T-cell (primary cell): ENCODE measurements around the gene MAP3K14. TPM values are rescaled to one million over a fixed set of nuclear protein-coding genes. Genes with fewer than 3 reads are reported as not detected.
A peak's percentile ranks its signal among the peaks of the same experiment; 100 is the strongest.

Experiments used
- ATAC-seq, 4 experiments: fragments of 200-7000 bp in 3 of 4; fragments of 150-1000 bp in 1 of 4; cut with Tn5 transposase; replicated peaks in 1 of 4; 1 replicate in 3 of 4; 2 replicates in 1 of 4; pipeline ENCODE4 v1.10.0; 2021; ENCODE audit warnings: moderate library complexity in 3 of 4, mild to moderate bottlenecking in 2 of 4, moderate number of reproducible peaks in 1 of 4
- CTCF ChIA-PET, 2 donors: fragments of 300-600 bp; sonication (Branson Sonifier 250); formaldehyde crosslinking; loops; one replicate each; lab custom pipeline; 2022; ENCODE audit warnings: antibody characterized with exemption in 2 of 2; lab: Charles Lee
- POLR2A ChIA-PET, 2 donors: fragments of 300-600 bp; sonication (Branson Sonifier 250); formaldehyde crosslinking; loops; one replicate each; lab custom pipeline; 2022; ENCODE audit warnings: antibody characterized with exemption in 2 of 2; lab: Charles Lee
- DNase-seq, 35 experiments: peaks; one replicate each; pipeline versions ENCODE4 v3.0.0 to v3.0.0-alpha.2; 2013 to 2023
- H3K27ac ChIP-seq: one replicate; pipeline ENCODE4 v1.5.1; 2013; ENCODE audit warnings: low read length
- H3K27me3 ChIP-seq, 2 experiments: replicated peaks in 1 of 2; 1 replicate in 1 of 2; 2 replicates in 1 of 2; pipeline versions ENCODE4 v1.6.1 to v1.7.0; 2013; ENCODE audit warnings: low read length in 1 of 2, mixed read lengths in 1 of 2; ENCODE audit not compliant: control insufficient read depth in 2 of 2, insufficient read depth in 2 of 2; ENCODE audit errors: extremely low read depth in 1 of 2
- H3K36me3 ChIP-seq, 2 donors: 1 replicate in 1 of 2; 2 replicates in 1 of 2; pipeline versions ENCODE4 v1.6.1 to v1.7.0; 2013; ENCODE audit warnings: low read length in 1 of 2; ENCODE audit not compliant: control insufficient read depth in 2 of 2, insufficient read depth in 1 of 2; ENCODE audit errors: extremely low read depth in 1 of 2
- H3K4me1 ChIP-seq, 2 experiments: 1 replicate in 1 of 2; 2 replicates in 1 of 2; pipeline versions ENCODE4 v1.6.1 to v1.7.0; 2013; ENCODE audit warnings: low read length in 2 of 2, mixed read lengths in 1 of 2; ENCODE audit not compliant: insufficient read depth in 2 of 2, control insufficient read depth in 1 of 2; ENCODE audit errors: extremely low read depth in 1 of 2
- H3K4me3 ChIP-seq, 2 donors: 1 replicate in 1 of 2; 2 replicates in 1 of 2; pipeline versions ENCODE4 v1.5.1 to v1.7.0; 2013; ENCODE audit warnings: mild to moderate bottlenecking in 2 of 2, low read length in 1 of 2, moderate library complexity in 1 of 2; ENCODE audit not compliant: control insufficient read depth in 1 of 2; ENCODE audit errors: extremely low read depth in 1 of 2
- H3K9me3 ChIP-seq: 2 replicates; pipeline ENCODE4 v1.7.0; 2013
- H3K27ac Mint-ChIP-seq, 2 donors: one replicate each; pipeline ENCODE4 v1.8.0; 2020 to 2021; ENCODE audit warnings: mild to moderate bottlenecking in 2 of 2, mixed read lengths in 2 of 2
- H3K27me3 Mint-ChIP-seq, 2 donors: one replicate each; pipeline ENCODE4 v1.8.0; 2021 to 2022; ENCODE audit warnings: mixed read lengths in 2 of 2
- H3K36me3 Mint-ChIP-seq: one replicate; pipeline ENCODE4 v1.8.0; 2021; ENCODE audit warnings: mixed read lengths
- H3K4me1 Mint-ChIP-seq, 3 donors: one replicate each; pipeline ENCODE4 v1.8.0; 2020 to 2022; ENCODE audit warnings: mixed read lengths in 3 of 3, mild to moderate bottlenecking in 1 of 3
- H3K4me3 Mint-ChIP-seq, 3 donors: one replicate each; pipeline ENCODE4 v1.8.0; 2020 to 2022; ENCODE audit warnings: mild to moderate bottlenecking in 3 of 3, mixed read lengths in 3 of 3, moderate library complexity in 3 of 3
- H3K9me3 Mint-ChIP-seq, 3 donors: one replicate each; pipeline ENCODE4 v1.8.0; 2020 to 2022; ENCODE audit warnings: mixed read lengths in 3 of 3
- WGBS: methylation state at CpG from one replicate; pipeline ENCODE4 v1.1.5; 2013; ENCODE audit warnings: missing lambda C conversion rate; ENCODE audit not compliant: insufficient coverage; 5-methylcytosine and 5-hydroxymethylcytosine counted together
- total RNA-seq, 35 experiments: library from RNA in 6 of 35; stranded (reverse) in 6 of 35; fragments of 120-200 nt in 1 of 35; gene quantifications; one replicate each; pipeline versions ENCODE4 v1.2.1 to v1.2.4 and lab custom pipeline; 2013 to 2026

The MAP3K14 gene
- total RNA-seq, 5 donors from 2014 or later (not counting 1 experiment from before 2014, with no cell fraction given): 34.4 to 49.8 (median 42.8) TPM

DNA sequence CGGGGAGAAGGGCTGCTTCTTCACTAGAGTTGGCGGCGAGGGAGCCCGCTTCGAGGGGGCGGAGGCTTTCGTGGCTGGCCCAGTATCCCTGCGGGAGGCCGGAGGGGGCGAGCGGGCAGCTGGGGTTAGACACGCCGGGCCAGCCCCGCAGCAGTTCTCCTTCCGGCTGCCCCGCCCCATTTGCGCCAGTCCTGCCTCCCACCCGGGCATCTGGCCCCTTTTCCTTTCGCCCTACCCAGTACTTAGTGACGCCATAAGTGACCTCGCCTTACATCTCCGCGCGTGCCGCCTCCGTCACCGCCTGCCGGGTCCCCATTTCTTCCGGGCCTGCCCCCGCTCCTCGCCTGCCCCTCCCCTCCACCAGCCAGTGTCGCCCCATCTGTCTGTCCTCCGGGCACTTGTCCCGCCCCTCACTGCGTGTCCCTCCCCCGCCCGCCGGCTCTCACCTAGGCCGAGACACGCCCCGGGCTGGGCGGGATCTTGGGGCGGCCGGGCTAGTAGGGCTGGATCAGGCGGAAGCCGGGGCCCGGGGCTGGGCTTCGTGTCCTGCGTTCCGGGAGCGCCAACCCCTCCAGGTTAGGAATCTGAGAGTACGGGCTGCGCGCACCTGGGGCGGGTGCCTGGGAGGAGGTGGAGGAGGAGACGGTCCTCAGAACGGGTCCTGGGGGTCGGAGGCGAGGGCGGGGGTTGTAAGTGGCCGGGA, 69.2 kb downstream of the MAP3K14 start:
- WGBS: under 1% methylated on average over 53 of the region's 61 CpGs
- Histone ChIP-seq H3K27ac (peak overlapping the region; percentile 87), H3K4me1 (peaks cover 23 to 84% of the 10 kb centered on the region in 2 experiments), H3K36me3 (peaks cover 20 to 62% of the 10 kb centered on the region in 2 donors), H3K4me3 (peak overlapping the region; percentile 49 to 77), H3K9me3 (no peaks in the 10 kb centered on the region), H3K27me3 (no peaks in the 10 kb centered on the region)
- CTCF ChIA-PET: interaction anchor here in 1 of 2 donors (0.6 to 1.9 kb wide), 8 partner anchors 9 to 112 kb away, joined by 3 to 14 read pairs (median 5); partner anchors contain the start of gene ACBD4
- peak; percentile 80 to 86 (median 82) for ATAC-seq
- Mint-ChIP-seq H3K9me3 (no peaks in the 10 kb centered on the region), H3K4me3 (peak overlapping the region; percentile 87 to 90 (median 89)), H3K36me3 (peaks cover 16% of the 10 kb centered on the region), H3K27ac (peak overlapping the region; percentile 92), H3K27me3 (no peaks in the 10 kb centered on the region), H3K4me1 (peaks cover 56 to 72% (median 68%) of the 10 kb centered on the region in 3 donors)
- POLR2A ChIA-PET: interaction anchor here in 1 of 2 donors (0.6 to 1.5 kb wide), 4 partner anchors 22 to 99 kb away, joined by 4 to 6 read pairs (median 6); partner anchors contain the start of gene HEXIM1
- peak; percentile 88 to 98 (median 94) for DNase-seq

GRCh38 chr17:45246861-45247428, 69.9 kb downstream of the MAP3K14 start:
- Mint-ChIP-seq H3K27ac (peak overlapping the region; percentile 92), H3K27me3 (no peaks in the 10 kb centered on the region), H3K36me3 (peaks cover 21% of the 10 kb centered on the region), H3K4me1 (peaks cover 55 to 69% (median 62%) of the 10 kb centered on the region in 3 donors), H3K4me3 (peak overlapping the region; percentile 87 to 90 (median 89)), H3K9me3 (no peaks in the 10 kb centered on the region)
- DNase-seq (peak in 30 of 35 experiments; percentile 51 to 89 (median 82)), ATAC-seq (peak; percentile 46 to 52 (median 48))
- Histone ChIP-seq H3K27ac (peak overlapping the region; percentile 87), H3K4me1 (peaks cover 23 to 83% of the 10 kb centered on the region in 2 experiments), H3K27me3 (no peaks in the 10 kb centered on the region), H3K9me3 (no peaks in the 10 kb centered on the region), H3K4me3 (peak overlapping the region; percentile 49 to 77), H3K36me3 (peaks cover 23 to 69% of the 10 kb centered on the region in 2 donors)
- ChIA-PET CTCF (interaction anchor here in 1 of 2 donors (0.6 to 1.9 kb wide), 6 partner anchors 10 to 111 kb away, joined by 3 to 14 read pairs (median 4); partner anchors contain the start of gene ACBD4), POLR2A (interaction anchor here (0.6 to 1.1 kb wide), 2 partner anchors 8 to 30 kb away, joined by 3 to 5 read pairs; no protein-coding TSS in a partner anchor)
- 49% methylated on average over 23 of the region's 33 CpGs for WGBS

DNA sequence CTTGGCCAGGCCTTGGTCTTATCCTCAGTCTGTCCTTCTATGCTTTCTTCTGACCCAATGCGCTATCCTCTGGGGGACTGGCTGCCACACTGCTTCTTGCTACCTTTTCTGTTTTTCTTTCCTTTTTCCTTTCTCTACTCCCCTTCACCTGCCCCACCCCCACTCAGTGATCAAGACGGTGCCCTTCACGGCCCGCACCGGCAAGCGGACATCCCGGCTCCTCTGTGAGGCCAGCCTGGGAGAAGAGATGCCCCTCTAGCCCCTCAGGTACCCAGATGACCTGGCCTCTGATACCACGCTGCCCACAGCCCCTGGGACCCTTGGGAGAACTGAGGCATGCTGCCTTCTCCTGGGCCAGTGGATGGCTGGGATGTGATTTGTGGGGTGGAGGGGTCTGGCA, 70.5 kb downstream of the MAP3K14 start:
- Histone ChIP-seq H3K27me3 (no peaks in the 10 kb centered on the region), H3K9me3 (no peaks in the 10 kb centered on the region), H3K4me3 (peak overlapping the region in 1 of 2 donors; percentile 77), H3K4me1 (peaks cover 23 to 84% of the 10 kb centered on the region in 2 experiments), H3K27ac (peak overlapping the region; percentile 87), H3K36me3 (peaks cover 23 to 72% of the 10 kb centered on the region in 2 donors)
- DNase-seq: no peak
- H3K9me3 Mint-ChIP-seq: no peaks in the 10 kb centered on the region
- peaks cover 55 to 66% (median 57%) of the 10 kb centered on the region in 3 donors for H3K4me1 Mint-ChIP-seq
- ChIA-PET CTCF (no interaction called here), POLR2A (interaction anchor here (0.6 to 1.1 kb wide), 2 partner anchors 9 to 98 kb away, joined by 3 read pairs; partner anchors contain the start of gene HEXIM1 (in 1 of the 2))
- peak overlapping the region; percentile 2 to 90 (median 89) for H3K4me3 Mint-ChIP-seq
- H3K27me3 Mint-ChIP-seq: no peaks in the 10 kb centered on the region
- H3K27ac Mint-ChIP-seq: peak overlapping the region; percentile 87 to 92
- H3K36me3 Mint-ChIP-seq: peaks cover 21% of the 10 kb centered on the region
- ATAC-seq: no peak
- WGBS: 93% methylated on average over 2 of the region's 8 CpGs

- POLR2A ChIA-PET: no interaction called here
These were observed 71.8 kb downstream of the MAP3K14 start for GRCh38 chr17:45244725-45245656.

DNA sequence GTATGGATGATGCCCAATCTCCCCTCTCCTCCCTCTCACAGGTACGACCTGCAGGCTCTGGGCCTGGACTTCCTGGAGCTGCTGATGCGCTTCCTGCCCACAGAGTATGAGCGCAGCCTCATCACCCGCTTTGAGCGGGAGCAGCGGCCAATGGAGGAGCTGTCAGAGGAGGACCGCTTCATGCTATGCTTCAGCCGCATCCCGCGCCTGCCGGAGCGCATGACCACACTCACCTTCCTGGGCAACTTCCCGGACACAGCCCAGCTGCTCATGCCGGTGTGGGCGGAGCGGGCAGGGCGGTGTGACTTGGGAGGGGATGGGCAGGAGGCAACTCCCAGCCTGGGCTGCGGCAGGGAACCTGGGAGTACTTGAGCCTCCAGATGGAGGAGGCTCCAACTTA, 73.1 kb downstream of the MAP3K14 start:
- no peaks in the 10 kb centered on the region for H3K9me3 ChIP-seq
- CTCF ChIA-PET: no interaction called here
- Mint-ChIP-seq H3K9me3 (no peaks in the 10 kb centered on the region), H3K4me1 (peaks cover 41 to 50% (median 45%) of the 10 kb centered on the region in 3 donors), H3K27ac (no peak overlapping the region), H3K27me3 (no peaks in the 10 kb centered on the region), H3K4me3 (no peak overlapping the region), H3K36me3 (peaks cover 40% of the 10 kb centered on the region)
- no peaks in the 10 kb centered on the region for H3K27me3 ChIP-seq
- ATAC-seq (no peak), DNase-seq (no peak)
- POLR2A ChIA-PET: no interaction called here
- peaks cover 5 to 72% of the 10 kb centered on the region in 2 experiments for H3K4me1 ChIP-seq
- peaks cover 40 to 79% of the 10 kb centered on the region in 2 donors for H3K36me3 ChIP-seq
- no peak overlapping the region for H3K27ac ChIP-seq
- H3K4me3 ChIP-seq: no peak overlapping the region
- WGBS: 78% methylated on average over 6 of the region's 18 CpGs

More at GRCh38 chr17:45244725-45245656, 71.8 kb downstream of the MAP3K14 start:
- Histone ChIP-seq H3K36me3 (peaks cover 35 to 72% of the 10 kb centered on the region in 2 donors), H3K9me3 (no peaks in the 10 kb centered on the region), H3K27ac (peak overlapping the region; percentile 21), H3K4me1 (peaks cover 16 to 78% of the 10 kb centered on the region in 2 experiments), H3K4me3 (no peak overlapping the region), H3K27me3 (no peaks in the 10 kb centered on the region)
- no peak for ATAC-seq
- H3K9me3 Mint-ChIP-seq: no peaks in the 10 kb centered on the region
- H3K4me3 Mint-ChIP-seq: peak overlapping the region in 1 of 3 donors; percentile 30
- DNase-seq: no peak
- CTCF ChIA-PET: interaction anchor here in 1 of 2 donors (0.5 kb wide), 2 partner anchors 29 to 111 kb away, joined by 4 to 8 read pairs; no protein-coding TSS in a partner anchor
- peaks cover 44 to 55% (median 45%) of the 10 kb centered on the region in 3 donors for H3K4me1 Mint-ChIP-seq
- peak overlapping the region; percentile 64 to 77 for H3K27ac Mint-ChIP-seq
- H3K36me3 Mint-ChIP-seq: peaks cover 28% of the 10 kb centered on the region
- no peaks in the 10 kb centered on the region for H3K27me3 Mint-ChIP-seq
- 93% methylated on average over 18 of the region's 21 CpGs for WGBS
